Measurements from ENCODE around the gene SCN4B. TPM values are rescaled to one million over a fixed set of nuclear protein-coding genes. Genes with fewer than 3 reads are reported as not detected.
"Not testable (repeated sequence)": the region's sequence is repeated elsewhere in the genome, so short reads cannot be mapped to it uniquely, and the experiment has no call there.

The SCN4B gene
- total RNA-seq, 1 donor from 2014 or later, result 3.6 TPM

GRCh38 chr11:118194835-118195627 lies 42.4 kb upstream of the SCN4B start:
- peak overlapping the region; percentile 83 for H3K27ac Mint-ChIP-seq
- DNase-seq (ENCODE audit: low spot score), result no peak
- H2AFZ ChIP-seq (replicated peaks), result peak overlapping the region; percentile 76
- H3K4me2 ChIP-seq, result no peak overlapping the region
- H3K27me3 ChIP-seq, result no peaks in the 10 kb centered on the region
- H3K9me3 Mint-ChIP-seq, result peaks cover 10% of the 10 kb centered on the region
- TF ChIP-seq, protein P1, sequence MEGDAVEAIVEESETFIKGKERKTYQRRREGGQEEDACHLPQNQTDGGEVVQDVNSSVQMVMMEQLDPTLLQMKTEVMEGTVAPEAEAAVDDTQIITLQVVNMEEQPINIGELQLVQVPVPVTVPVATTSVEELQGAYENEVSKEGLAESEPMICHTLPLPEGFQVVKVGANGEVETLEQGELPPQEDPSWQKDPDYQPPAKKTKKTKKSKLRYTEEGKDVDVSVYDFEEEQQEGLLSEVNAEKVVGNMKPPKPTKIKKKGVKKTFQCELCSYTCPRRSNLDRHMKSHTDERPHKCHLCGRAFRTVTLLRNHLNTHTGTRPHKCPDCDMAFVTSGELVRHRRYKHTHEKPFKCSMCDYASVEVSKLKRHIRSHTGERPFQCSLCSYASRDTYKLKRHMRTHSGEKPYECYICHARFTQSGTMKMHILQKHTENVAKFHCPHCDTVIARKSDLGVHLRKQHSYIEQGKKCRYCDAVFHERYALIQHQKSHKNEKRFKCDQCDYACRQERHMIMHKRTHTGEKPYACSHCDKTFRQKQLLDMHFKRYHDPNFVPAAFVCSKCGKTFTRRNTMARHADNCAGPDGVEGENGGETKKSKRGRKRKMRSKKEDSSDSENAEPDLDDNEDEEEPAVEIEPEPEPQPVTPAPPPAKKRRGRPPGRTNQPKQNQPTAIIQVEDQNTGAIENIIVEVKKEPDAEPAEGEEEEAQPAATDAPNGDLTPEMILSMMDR (IDR thresholded peaks at IDR 0.05), result no peak
- no peak for TF ChIP-seq EZH2 (IDR thresholded peaks at IDR 0.05)
- TF ChIP-seq EZH2phosphoT487 (IDR thresholded peaks at IDR 0.05), result no peak
- no peak overlapping the region for H3K27ac ChIP-seq
- H3F3A ChIP-seq (ENCODE audit: low read depth), result no peaks in the 10 kb centered on the region
- H3K36me3 ChIP-seq, result no peaks in the 10 kb centered on the region
- no peaks in the 10 kb centered on the region for H3K79me2 ChIP-seq (ENCODE audit: low read depth)
- H3K4me3 ChIP-seq, result no peak overlapping the region
- no peaks in the 10 kb centered on the region for H4K20me1 ChIP-seq (ENCODE audit: low read depth)
- H3K27me3 Mint-ChIP-seq (ENCODE audit: insufficient read depth, low read depth), result peaks cover 4% of the 10 kb centered on the region
- peaks cover 2% of the 10 kb centered on the region for H3K4me1 Mint-ChIP-seq
- H3K36me3 Mint-ChIP-seq, result peaks cover 3% of the 10 kb centered on the region
- no peak overlapping the region for H3K9ac ChIP-seq
- H3K4me1 ChIP-seq, result peaks cover 5% of the 10 kb centered on the region
- no peaks in the 10 kb centered on the region for H3K9me3 ChIP-seq (ENCODE audit: low read depth)
- no peak overlapping the region for H3K4me3 Mint-ChIP-seq

GRCh38 chr11:118193910-118194566 lies 41.4 kb upstream of the SCN4B start:
- Histone ChIP-seq H3K9me3 (ENCODE audit: low read depth) (no peaks in the 10 kb centered on the region), H3K27ac (no peak overlapping the region), H3K36me3 (no peaks in the 10 kb centered on the region), H3K27me3 (no peaks in the 10 kb centered on the region), H3K4me1 (peaks cover 5% of the 10 kb centered on the region), H3K4me3 (no peak overlapping the region), H3K9ac (no peak overlapping the region), H3K79me2 (ENCODE audit: low read depth) (no peaks in the 10 kb centered on the region), H3K4me2 (no peak overlapping the region), H3F3A (ENCODE audit: low read depth) (no peaks in the 10 kb centered on the region), H2AFZ (replicated peaks) (no peak overlapping the region), H4K20me1 (ENCODE audit: low read depth) (no peaks in the 10 kb centered on the region)
- DNase-seq (ENCODE audit: low spot score), result no peak
- Mint-ChIP-seq H3K9me3 (peaks cover 12% of the 10 kb centered on the region), H3K36me3 (peaks cover 3% of the 10 kb centered on the region), H3K27ac (no peak overlapping the region), H3K4me3 (no peak overlapping the region), H3K27me3 (ENCODE audit: insufficient read depth, low read depth) (peaks cover 4% of the 10 kb centered on the region), H3K4me1 (peaks cover 2% of the 10 kb centered on the region)
- TF ChIP-seq, protein P1 (IDR thresholded peaks at IDR 0.05), result no peak
- TF ChIP-seq EZH2phosphoT487 (IDR thresholded peaks at IDR 0.05) (no peak), EZH2 (IDR thresholded peaks at IDR 0.05) (no peak)

GRCh38 chr11:118192817-118193216 lies 40.2 kb upstream of the SCN4B start:
- not testable (repeated sequence) for H3K27ac Mint-ChIP-seq, H3K4me3 ChIP-seq, H3K4me3 Mint-ChIP-seq

DNA sequence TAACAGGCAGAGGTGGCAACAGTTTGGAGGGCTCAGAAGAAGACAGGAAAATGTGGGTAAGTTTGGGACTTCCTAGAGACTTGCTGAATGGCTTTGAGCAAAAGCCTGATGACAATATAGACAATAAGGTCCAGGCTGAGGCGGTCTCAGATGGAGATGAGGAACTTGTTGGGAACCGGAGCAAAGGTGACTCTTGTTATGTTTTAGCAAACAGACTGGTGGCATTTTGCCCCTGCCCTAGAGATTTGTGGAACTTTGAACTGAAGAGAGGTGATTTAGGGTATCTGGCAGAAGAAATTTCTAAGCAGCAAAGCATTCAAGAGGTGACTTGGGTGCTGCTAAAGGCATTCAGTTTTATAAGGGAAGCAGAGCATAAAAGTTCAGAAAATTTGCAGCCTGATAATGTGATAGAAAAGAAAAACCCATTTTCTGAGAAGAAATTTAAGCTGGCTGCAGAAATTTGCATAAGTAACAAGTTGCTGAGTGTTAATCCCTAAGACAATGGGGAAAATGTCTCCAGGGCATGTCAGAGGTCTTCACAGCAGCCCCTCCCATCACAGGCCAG lies 38.4 kb upstream of the SCN4B start:
- not testable (repeated sequence) for H3K4me2 ChIP-seq; H3F3A ChIP-seq (ENCODE audit: low read depth); H3K4me3 Mint-ChIP-seq; H3K79me2 ChIP-seq (ENCODE audit: low read depth); H3K27me3 ChIP-seq; H4K20me1 ChIP-seq (ENCODE audit: low read depth); H3K4me1 ChIP-seq; H3K4me3 ChIP-seq; H3K27ac Mint-ChIP-seq; DNase-seq (ENCODE audit: low spot score); H3K4me1 Mint-ChIP-seq; H3K36me3 ChIP-seq; H3K27me3 Mint-ChIP-seq (ENCODE audit: insufficient read depth, low read depth); H3K36me3 Mint-ChIP-seq; H3K9me3 ChIP-seq (ENCODE audit: low read depth); H3K27ac ChIP-seq; H2AFZ ChIP-seq (replicated peaks); H3K9ac ChIP-seq
- peaks cover 12% of the 10 kb centered on the region for H3K9me3 Mint-ChIP-seq

More at GRCh38 chr11:118192817-118193216, 40.2 kb upstream of the SCN4B start:
- not testable (repeated sequence) for H3K27ac ChIP-seq; H3K27me3 Mint-ChIP-seq (ENCODE audit: insufficient read depth, low read depth); H3F3A ChIP-seq (ENCODE audit: low read depth); H3K9me3 ChIP-seq (ENCODE audit: low read depth); H3K4me2 ChIP-seq; H3K9ac ChIP-seq; H4K20me1 ChIP-seq (ENCODE audit: low read depth); H2AFZ ChIP-seq (replicated peaks); H3K4me1 ChIP-seq; DNase-seq (ENCODE audit: low spot score); H3K27me3 ChIP-seq; H3K36me3 Mint-ChIP-seq; H3K4me1 Mint-ChIP-seq; H3K36me3 ChIP-seq; H3K79me2 ChIP-seq (ENCODE audit: low read depth)
- peaks cover 12% of the 10 kb centered on the region for H3K9me3 Mint-ChIP-seq

Measured in neural progenitor cell (in vitro differentiated cells).